Osteocyte (in vitro differentiated cells): Measurements from ENCODE around the gene DNER. TPM values are rescaled to one million over a fixed set of nuclear protein-coding genes. Genes with fewer than 3 reads are reported as not detected.

Source experiments
- DNase-seq: peaks from one replicate; pipeline ENCODE4 v3.0.0; 2021; ENCODE audit warnings: mixed read lengths; ENCODE audit not compliant: unreplicated experiment; ENCODE audit errors: extremely low spot score
- H3K27ac Mint-ChIP-seq: one replicate; pipeline ENCODE4 v1.8.0; 2021; ENCODE audit warnings: mild to moderate bottlenecking, mixed read lengths; ENCODE audit not compliant: unreplicated experiment
- H3K27me3 Mint-ChIP-seq: one replicate; pipeline ENCODE4 v1.8.0; 2021; ENCODE audit warnings: mixed read lengths; ENCODE audit not compliant: unreplicated experiment
- H3K36me3 Mint-ChIP-seq: one replicate; pipeline ENCODE4 v1.8.0; 2021; ENCODE audit warnings: mixed read lengths; ENCODE audit not compliant: unreplicated experiment
- H3K4me1 Mint-ChIP-seq: one replicate; pipeline ENCODE4 v1.8.0; 2021; ENCODE audit warnings: mixed read lengths; ENCODE audit not compliant: unreplicated experiment
- H3K4me3 Mint-ChIP-seq: one replicate; pipeline ENCODE4 v1.8.0; 2021; ENCODE audit warnings: mild to moderate bottlenecking, moderate library complexity, mixed read lengths; ENCODE audit not compliant: unreplicated experiment
- H3K9me3 Mint-ChIP-seq: one replicate; pipeline ENCODE4 v1.8.0; 2021; ENCODE audit warnings: mixed read lengths; ENCODE audit not compliant: unreplicated experiment
- total RNA-seq: library from RNA; stranded (reverse); gene quantifications from 2 replicates; pipeline ENCODE4 v1.2.1, GENCODE V29; 2021
- TF ChIP-seq, protein P1 (sequence below): fragments of 200-600 bp; sonication (generic); IDR thresholded peaks from 2 replicates; pipeline ENCODE4 v1.5.0; 2021; ENCODE audit warnings: antibody characterized with exemption, mild to moderate bottlenecking, moderate library complexity

The DNER gene
- total RNA-seq, 1 donor from 2014 or later, result 0.19 TPM

- Mint-ChIP-seq H3K27ac (no peak overlapping the region), H3K4me3 (no peak overlapping the region), H3K36me3 (no peaks in the 10 kb centered on the region), H3K27me3 (no peaks in the 10 kb centered on the region), H3K4me1 (no peaks in the 10 kb centered on the region), H3K9me3 (no peaks in the 10 kb centered on the region)
- no peak for DNase-seq
- TF ChIP-seq, protein P1, sequence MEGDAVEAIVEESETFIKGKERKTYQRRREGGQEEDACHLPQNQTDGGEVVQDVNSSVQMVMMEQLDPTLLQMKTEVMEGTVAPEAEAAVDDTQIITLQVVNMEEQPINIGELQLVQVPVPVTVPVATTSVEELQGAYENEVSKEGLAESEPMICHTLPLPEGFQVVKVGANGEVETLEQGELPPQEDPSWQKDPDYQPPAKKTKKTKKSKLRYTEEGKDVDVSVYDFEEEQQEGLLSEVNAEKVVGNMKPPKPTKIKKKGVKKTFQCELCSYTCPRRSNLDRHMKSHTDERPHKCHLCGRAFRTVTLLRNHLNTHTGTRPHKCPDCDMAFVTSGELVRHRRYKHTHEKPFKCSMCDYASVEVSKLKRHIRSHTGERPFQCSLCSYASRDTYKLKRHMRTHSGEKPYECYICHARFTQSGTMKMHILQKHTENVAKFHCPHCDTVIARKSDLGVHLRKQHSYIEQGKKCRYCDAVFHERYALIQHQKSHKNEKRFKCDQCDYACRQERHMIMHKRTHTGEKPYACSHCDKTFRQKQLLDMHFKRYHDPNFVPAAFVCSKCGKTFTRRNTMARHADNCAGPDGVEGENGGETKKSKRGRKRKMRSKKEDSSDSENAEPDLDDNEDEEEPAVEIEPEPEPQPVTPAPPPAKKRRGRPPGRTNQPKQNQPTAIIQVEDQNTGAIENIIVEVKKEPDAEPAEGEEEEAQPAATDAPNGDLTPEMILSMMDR, result no peak
These were observed 34.8 kb downstream of the DNER start for GRCh38 chr2:229679393-229680125.

DNA sequence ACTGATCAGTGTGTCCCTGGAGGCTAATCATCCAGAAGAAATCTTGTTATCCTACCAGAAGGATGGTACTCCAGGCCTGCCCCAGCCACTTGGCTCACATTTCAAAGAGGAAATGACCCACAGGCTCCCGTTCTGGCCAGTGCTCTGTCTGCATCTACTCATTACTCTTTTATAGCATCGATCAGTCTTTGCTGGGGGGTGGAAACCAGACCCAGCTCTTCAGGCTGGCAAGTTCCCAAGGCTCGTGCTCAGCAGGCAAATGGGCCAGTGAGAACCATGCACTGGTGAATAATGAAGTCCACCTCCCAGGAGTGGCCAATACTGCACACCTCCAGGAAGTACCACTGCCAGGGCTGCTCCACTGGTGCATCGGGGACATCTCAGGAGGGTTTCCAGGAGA, 38.8 kb downstream of the DNER start:
- Mint-ChIP-seq H3K4me3 (no peak overlapping the region), H3K27ac (no peak overlapping the region), H3K4me1 (no peaks in the 10 kb centered on the region)

GRCh38 chr2:229674830-229675530, 39.4 kb downstream of the DNER start:
- H3K9me3 Mint-ChIP-seq, result no peaks in the 10 kb centered on the region
- TF ChIP-seq, protein P1, result no peak
- no peak overlapping the region for H3K4me3 Mint-ChIP-seq
- H3K27ac Mint-ChIP-seq, result no peak overlapping the region
- H3K4me1 Mint-ChIP-seq, result no peaks in the 10 kb centered on the region
- peak; percentile 60 for DNase-seq
- no peaks in the 10 kb centered on the region for H3K36me3 Mint-ChIP-seq
- no peaks in the 10 kb centered on the region for H3K27me3 Mint-ChIP-seq

More for the DNA sequence above, 38.8 kb downstream of the DNER start:
- DNase-seq, result peak; percentile 38
- no peaks in the 10 kb centered on the region for H3K27me3 Mint-ChIP-seq
- TF ChIP-seq, protein P1, result no peak
- H3K36me3 Mint-ChIP-seq, result no peaks in the 10 kb centered on the region
- no peaks in the 10 kb centered on the region for H3K9me3 Mint-ChIP-seq

DNA sequence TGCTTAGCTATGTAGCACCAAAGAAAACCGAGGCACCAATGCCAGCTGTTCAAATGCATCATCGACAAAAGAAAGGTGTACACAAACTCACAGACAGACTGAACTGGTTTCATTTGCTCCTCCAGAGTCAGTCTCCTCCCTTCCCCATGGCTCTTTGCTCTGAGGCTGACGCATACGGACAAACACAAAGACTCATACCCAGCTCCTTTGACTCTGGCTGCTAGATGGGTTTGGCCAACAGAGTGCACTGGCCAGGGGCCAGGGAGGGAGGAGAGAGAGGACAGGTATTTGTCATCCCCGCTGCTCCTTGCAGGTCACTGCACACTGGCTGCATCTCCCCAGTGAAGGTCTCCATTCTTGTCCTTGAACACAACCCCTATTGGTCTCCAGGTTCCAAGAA, 40.7 kb downstream of the DNER start:
- Mint-ChIP-seq H3K27ac (no peak overlapping the region), H3K9me3 (no peaks in the 10 kb centered on the region), H3K4me1 (no peaks in the 10 kb centered on the region), H3K36me3 (no peaks in the 10 kb centered on the region), H3K27me3 (no peaks in the 10 kb centered on the region), H3K4me3 (no peak overlapping the region)
- TF ChIP-seq, protein P1, result no peak
- peak; percentile 69 for DNase-seq

DNA sequence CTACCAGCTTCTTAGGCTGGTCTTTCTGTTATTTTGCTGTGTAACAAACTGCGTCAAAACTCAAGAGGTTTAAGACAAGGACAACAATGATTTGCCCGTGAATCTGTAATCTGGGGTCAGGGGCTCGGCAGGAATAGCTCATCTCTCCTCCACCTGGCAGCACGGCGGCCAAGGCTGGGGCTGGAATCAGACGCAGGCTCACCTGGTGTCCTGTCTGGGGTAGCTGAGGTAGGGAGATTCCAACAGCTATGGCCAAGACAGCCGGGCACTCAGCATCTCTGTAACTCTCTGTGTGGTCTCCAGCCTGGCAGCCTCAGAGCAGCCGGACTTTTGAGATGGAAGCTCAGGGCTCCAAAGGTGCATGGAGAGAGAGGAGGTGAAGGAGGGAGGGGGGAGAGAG, 42.3 kb downstream of the DNER start:
- Mint-ChIP-seq H3K27me3 (no peaks in the 10 kb centered on the region), H3K4me1 (no peaks in the 10 kb centered on the region), H3K36me3 (no peaks in the 10 kb centered on the region), H3K9me3 (no peaks in the 10 kb centered on the region), H3K27ac (no peak overlapping the region), H3K4me3 (no peak overlapping the region)
- DNase-seq, result peak; percentile 68
- TF ChIP-seq, protein P1, result no peak
